ENCODE measurements around the gene MLLT3. TPM values are rescaled to one million over a fixed set of nuclear protein-coding genes. Genes with fewer than 3 reads are reported as not detected.

MLLT3 gene
- total and polyA plus RNA-seq, 2 of the 8 experiments (the other 6 are each of a cell fraction or from before 2014, with no cell fraction given), result 5.9 to 9.6 TPM

DNA sequence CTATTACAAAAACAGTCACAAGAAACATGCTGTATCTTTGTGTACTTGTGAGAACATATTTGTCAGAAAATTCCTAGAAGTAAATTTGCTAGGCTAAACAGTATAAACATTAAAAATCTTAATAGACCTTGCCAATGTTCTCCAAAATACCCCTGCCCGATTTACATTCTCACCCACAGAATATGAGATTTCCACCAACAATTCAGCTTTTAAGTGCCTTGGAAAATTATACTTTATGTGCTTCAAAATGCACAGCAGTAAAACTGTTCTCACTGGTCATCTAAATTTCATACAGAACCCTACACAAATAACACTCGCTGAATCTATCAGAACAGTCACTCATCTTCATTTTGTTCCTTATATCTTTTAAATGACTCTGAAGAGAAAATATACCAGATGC, 5.5 kb downstream of the MLLT3 start (continued):
- TF ChIP-seq ATF3 (IDR thresholded peaks at IDR 0.05; ENCODE audit: insufficient read depth, low read depth, low read length) (no peak), TAF7 (optimal IDR thresholded peaks at IDR 0.05; ENCODE audit: borderline replicate concordance, low read depth, low read length) (no peak)

Measured in H1 (cell line).